ENCODE data around the gene SELENOP. TPM values are rescaled to one million over a fixed set of nuclear protein-coding genes. Genes with fewer than 3 reads are reported as not detected.

SELENOP gene
- total and polyA plus RNA-seq, 2 of the 13 experiments (the other 11 are each of a cell fraction or from before 2014, with no cell fraction given): 1,895 to 2,083 TPM

- ChIA-PET CTCF (ENCODE audit: low intra/inter-chr PET ratio, low total read pairs) (no interaction called here), POLR2A (interaction anchor here (1.1 to 1.4 kb wide), 2 partner anchors 18 to 29 kb away, joined by 3 to 12 read pairs; partner anchors contain the start of gene SELENOP)
- peak; percentile 60 for ATAC-seq
- FAIRE-seq: no peak
- Histone ChIP-seq H2AFZ (ENCODE audit: low read length) (no peak overlapping the region), H3K27me3 (ENCODE audit: control insufficient read depth in 1 of 2, insufficient read depth in 2 of 2, low read length in 2 of 2) (no peaks in the 10 kb centered on the region), H3K36me3 (replicated peaks in 1 of 2; ENCODE audit: control insufficient read depth in 1 of 2, insufficient read depth in 2 of 2, low read length in 2 of 2) (no peaks in the 10 kb centered on the region), H3K4me1 (ENCODE audit: insufficient read depth, low read length) (peaks cover 57% of the 10 kb centered on the region), H3K9ac (ENCODE audit: insufficient read depth, low read depth, low read length) (no peak overlapping the region), H3K79me2 (ENCODE audit: insufficient read depth, low read length) (peaks cover 16% of the 10 kb centered on the region), H4K20me1 (ENCODE audit: insufficient read depth, low read length) (no peaks in the 10 kb centered on the region), H3K27ac (ENCODE audit: extremely low read length, insufficient read depth, low read length) (peak overlapping the region; percentile 19), H3K4me2 (ENCODE audit: low read depth, low read length) (peak overlapping the region; percentile 39), H3K4me3 (replicated peaks in 1 of 3; ENCODE audit: insufficient read depth in 1 of 3, low read depth in 2 of 3, low read length in 3 of 3) (peak overlapping the region in 1 of 3 experiments; percentile 17; a peak in 1 of 6 replicates), H3K9me3 (ENCODE audit: low read length) (no peaks in the 10 kb centered on the region)
- peak; percentile 38 for DNase-seq (ENCODE audit: low spot score)
- no TSS peak for BruUV-seq (replicated peaks)
- in situ Hi-C loops (cut with HindIII; ENCODE audit: extremely low pct_ligation_motif_present, low pct_unique_long_range_greater_than_20kb): no loop called here
- intact Hi-C loops (cut with micrococcal nuclease; ENCODE audit: unreplicated experiment): loop anchor here (2.0 kb wide), 1 partner anchor 15 kb away; no protein-coding TSS in a partner anchor
- 24% methylated on average over 6 of the region's 6 CpGs for WGBS (ENCODE audit: low lambda C conversion rate)
- TF ChIP-seq MAFF (IDR thresholded peaks at IDR 0.05; ENCODE audit: low read depth, low read length): peak; percentile 86
- TF ChIP-seq ZNF724P (CRISPR knock-in tag; IDR thresholded peaks at IDR 0.05; ENCODE audit: borderline replicate concordance): no peak
- no peak for TF ChIP-seq ZNF318 (CRISPR knock-in tag; IDR thresholded peaks at IDR 0.05)
- no peak for TF ChIP-seq ZBTB20 (CRISPR knock-in tag; IDR thresholded peaks at IDR 0.05; ENCODE audit: borderline replicate concordance, low read depth)
- TF ChIP-seq HIVEP1 (CRISPR knock-in tag; IDR thresholded peaks at IDR 0.05): no peak
- no peak for TF ChIP-seq ZNF512B (CRISPR knock-in tag; IDR thresholded peaks at IDR 0.05; ENCODE audit: borderline replicate concordance)
- no peak for TF ChIP-seq TEAD3 (CRISPR knock-in tag; optimal IDR thresholded peaks at IDR 0.05; ENCODE audit: borderline replicate concordance)
- no peak for TF ChIP-seq NR2F1 (CRISPR knock-in tag; IDR thresholded peaks at IDR 0.05)
- no peak for TF ChIP-seq ZNF605 (CRISPR knock-in tag; IDR thresholded peaks at IDR 0.05)
- no peak for TF ChIP-seq GRHL1 (CRISPR knock-in tag; conservative IDR thresholded peaks at IDR 0.05)
Observed at GRCh38 chr5:42840269-42840668, 28.6 kb upstream of the SELENOP start.
